AG04450 (cell line): ENCODE results near the gene TMTC1. TPM values are rescaled to one million over a fixed set of nuclear protein-coding genes. Genes with fewer than 3 reads are reported as not detected.

Experiments used
- CTCF ChIA-PET: fragments of 300-600, 350-600 bp; formaldehyde crosslinking; extraction: SDS; loops from one replicate; lab custom pipeline; 2022; ENCODE audit warnings: antibody characterized with exemption, inconsistent platforms; lab: Charles Lee
- POLR2A ChIA-PET: fragments of 350-600 bp; formaldehyde crosslinking; extraction: SDS; loops from one replicate; lab custom pipeline; 2021; ENCODE audit warnings: antibody characterized with exemption, inconsistent platforms; lab: Yijun Ruan, JAX
- DNase-seq: peaks from one replicate; pipeline ENCODE4 v3.0.0-alpha.2; 2011; ENCODE audit warnings: low read depth, low spot score
- H3K27ac ChIP-seq: one replicate; pipeline ENCODE4 v1.5.1; 2012; ENCODE audit warnings: low read depth, low read length, control low read depth
- H3K27me3 ChIP-seq: one replicate; pipeline ENCODE4 v1.6.0; 2012; ENCODE audit warnings: low read length; ENCODE audit not compliant: control insufficient read depth, insufficient read depth
- H3K4me3 ChIP-seq: 2 replicates; pipeline ENCODE4 v1.5.1; 2011; ENCODE audit warnings: mild to moderate bottlenecking, low read depth, low read length, control low read depth
- H3K9me3 ChIP-seq: 2 replicates; pipeline ENCODE4 v1.5.1; 2012; ENCODE audit warnings: low read length; ENCODE audit not compliant: control insufficient read depth, insufficient read depth
- polyA plus RNA-seq: library from polyadenylated mRNA; depleted of rRNA; stranded (reverse); fragments of >200 nt; gene quantifications from 2 replicates; pipeline ENCODE4 v1.2.3, GENCODE V29; 2011
- TF ChIP-seq, protein P1 (sequence below): IDR thresholded peaks from 2 replicates; pipeline ENCODE4 v1.5.1; 2011; ENCODE audit warnings: low read depth, low read length, control low read depth, inconsistent platforms

The TMTC1 gene
- polyA plus RNA-seq, 1 experiment: 66.8 TPM

- DNase-seq: no peak
- no peaks in the 10 kb centered on the region for H3K27me3 ChIP-seq
- no peak overlapping the region for H3K27ac ChIP-seq
- CTCF ChIA-PET: no interaction called here
- POLR2A ChIA-PET: no interaction called here
- no peak overlapping the region for H3K4me3 ChIP-seq
- H3K9me3 ChIP-seq: no peaks in the 10 kb centered on the region
- TF ChIP-seq, protein P1, sequence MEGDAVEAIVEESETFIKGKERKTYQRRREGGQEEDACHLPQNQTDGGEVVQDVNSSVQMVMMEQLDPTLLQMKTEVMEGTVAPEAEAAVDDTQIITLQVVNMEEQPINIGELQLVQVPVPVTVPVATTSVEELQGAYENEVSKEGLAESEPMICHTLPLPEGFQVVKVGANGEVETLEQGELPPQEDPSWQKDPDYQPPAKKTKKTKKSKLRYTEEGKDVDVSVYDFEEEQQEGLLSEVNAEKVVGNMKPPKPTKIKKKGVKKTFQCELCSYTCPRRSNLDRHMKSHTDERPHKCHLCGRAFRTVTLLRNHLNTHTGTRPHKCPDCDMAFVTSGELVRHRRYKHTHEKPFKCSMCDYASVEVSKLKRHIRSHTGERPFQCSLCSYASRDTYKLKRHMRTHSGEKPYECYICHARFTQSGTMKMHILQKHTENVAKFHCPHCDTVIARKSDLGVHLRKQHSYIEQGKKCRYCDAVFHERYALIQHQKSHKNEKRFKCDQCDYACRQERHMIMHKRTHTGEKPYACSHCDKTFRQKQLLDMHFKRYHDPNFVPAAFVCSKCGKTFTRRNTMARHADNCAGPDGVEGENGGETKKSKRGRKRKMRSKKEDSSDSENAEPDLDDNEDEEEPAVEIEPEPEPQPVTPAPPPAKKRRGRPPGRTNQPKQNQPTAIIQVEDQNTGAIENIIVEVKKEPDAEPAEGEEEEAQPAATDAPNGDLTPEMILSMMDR: no peak
Measured at GRCh38 chr12:29463198-29463597, 320.5 kb downstream of the TMTC1 start.

DNA sequence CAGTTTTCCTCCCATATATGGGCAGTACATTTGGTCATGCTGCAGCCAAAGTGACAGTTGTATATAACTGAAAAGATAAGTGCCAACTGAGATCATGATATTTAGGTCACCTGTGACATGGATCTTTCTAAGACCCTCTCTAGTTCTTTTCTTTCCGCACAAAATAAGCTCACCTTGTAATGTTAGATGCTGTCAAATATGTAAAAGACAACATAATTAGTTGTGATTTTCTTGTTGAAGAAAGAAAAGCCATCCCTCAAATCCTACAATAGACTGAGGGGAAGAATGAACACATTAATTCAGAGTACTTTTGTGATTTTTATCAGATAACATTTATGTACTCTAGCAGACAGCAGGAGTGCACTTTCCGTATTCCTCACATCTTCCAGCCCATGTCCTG, 323.7 kb downstream of the TMTC1 start:
- CTCF ChIA-PET: no interaction called here
- TF ChIP-seq, protein P1: no peak
- H3K27me3 ChIP-seq: no peaks in the 10 kb centered on the region
- H3K4me3 ChIP-seq: no peak overlapping the region
- POLR2A ChIA-PET: no interaction called here
- DNase-seq: no peak
- no peaks in the 10 kb centered on the region for H3K9me3 ChIP-seq
- H3K27ac ChIP-seq: no peak overlapping the region

GRCh38 chr12:29455087-29455486, 328.7 kb downstream of the TMTC1 start:
- no peak for DNase-seq
- Histone ChIP-seq H3K27me3 (no peaks in the 10 kb centered on the region), H3K9me3 (no peaks in the 10 kb centered on the region), H3K27ac (no peak overlapping the region), H3K4me3 (no peak overlapping the region)
- TF ChIP-seq, protein P1: no peak
- CTCF ChIA-PET: interaction anchor here (0.6 kb wide), 1 partner anchor 1367 kb away, joined by 4 read pairs; no protein-coding TSS in a partner anchor
- POLR2A ChIA-PET: no interaction called here

GRCh38 chr12:29451888-29452287, 331.9 kb downstream of the TMTC1 start:
- POLR2A ChIA-PET: no interaction called here
- Histone ChIP-seq H3K9me3 (no peaks in the 10 kb centered on the region), H3K27me3 (no peaks in the 10 kb centered on the region), H3K4me3 (no peak overlapping the region), H3K27ac (no peak overlapping the region)
- DNase-seq: no peak
- CTCF ChIA-PET: no interaction called here
- TF ChIP-seq, protein P1: no peak
